ENCODE results near the gene ABCD2. TPM values are rescaled to one million over a fixed set of nuclear protein-coding genes. Genes with fewer than 3 reads are reported as not detected.

The ABCD2 gene
- total RNA-seq, 1 experiment from 2014 or later: not detected

DNA sequence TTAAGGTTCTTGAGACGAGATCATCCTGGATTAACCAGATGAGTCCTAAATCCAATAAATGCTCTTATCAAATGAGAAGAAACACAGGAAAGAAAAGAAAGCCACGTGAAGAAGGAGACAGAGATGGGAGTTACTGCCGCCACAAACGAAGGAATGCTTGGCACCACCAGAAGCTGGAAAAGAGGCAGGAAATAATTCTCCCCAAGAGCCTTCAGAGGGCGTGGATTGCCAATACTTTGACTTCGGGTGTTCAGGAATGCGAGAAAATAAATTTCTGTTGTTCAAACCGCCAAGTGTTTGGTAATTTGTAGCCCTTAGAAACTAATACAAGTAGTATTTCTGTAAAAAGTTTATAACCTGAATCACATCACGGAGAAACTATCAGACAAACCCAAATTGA lies 31.3 kb downstream of the ABCD2 start:
- no peak overlapping the region for H3K4me3 Mint-ChIP-seq
- H2BK120ac ChIP-seq (ENCODE audit: low read depth, low read length, poor library complexity, severe bottlenecking): no peak overlapping the region
- H3K23me2 ChIP-seq (ENCODE audit: insufficient read length, low read depth, low read length, poor library complexity, severe bottlenecking): no peaks in the 10 kb centered on the region
- no peak overlapping the region for H3K23ac ChIP-seq (ENCODE audit: insufficient read length, low read depth, low read length)
- H3K27me3 ChIP-seq (ENCODE audit: insufficient read depth, low read length): no peaks in the 10 kb centered on the region
- no peaks in the 10 kb centered on the region for H4K20me1 ChIP-seq (ENCODE audit: control insufficient read depth, insufficient read depth, insufficient read length)
- no peak overlapping the region for H3T11ph ChIP-seq (ENCODE audit: low read length)
- H3K4me1 Mint-ChIP-seq: no peaks in the 10 kb centered on the region
- no peak overlapping the region for H4K8ac ChIP-seq (replicated peaks; ENCODE audit: insufficient read length, low read depth, low read length)
- no peak overlapping the region for H4K91ac ChIP-seq (ENCODE audit: insufficient read length, low read depth, low read length)
- no peak for DNase-seq
- no peak overlapping the region for H3K4me2 ChIP-seq (ENCODE audit: insufficient read depth, insufficient read length, low read length)
- no peak overlapping the region for H4K5ac ChIP-seq (ENCODE audit: insufficient read length, low read depth, low read length)
- no peaks in the 10 kb centered on the region for H3K79me2 ChIP-seq (ENCODE audit: insufficient read depth, low read length)
- H3K18ac ChIP-seq (ENCODE audit: insufficient read length, low read depth, low read length): no peak overlapping the region
- no peaks in the 10 kb centered on the region for H3K9me3 ChIP-seq (ENCODE audit: control insufficient read depth, low read depth, low read length)
- H2AFZ ChIP-seq (ENCODE audit: low read length): no peak overlapping the region
- H2BK20ac ChIP-seq (ENCODE audit: low read depth, low read length, poor library complexity, severe bottlenecking): no peak overlapping the region
- no peak overlapping the region for H3K27ac ChIP-seq (ENCODE audit: insufficient read length, low read depth, low read length)
- H3K27me3 Mint-ChIP-seq (ENCODE audit: low read depth): no peaks in the 10 kb centered on the region
- no peak overlapping the region for H2AK5ac ChIP-seq (ENCODE audit: insufficient read length, low read length)
- no peaks in the 10 kb centered on the region for H3K4me1 ChIP-seq (ENCODE audit: insufficient read depth, low read length)
- H3K27ac Mint-ChIP-seq: no peak overlapping the region
- peaks cover 2 to 3% of the 10 kb centered on the region in 2 experiments; a peak in 1 of 5 replicates for H3K9me3 Mint-ChIP-seq
- WGBS (ENCODE audit: extremely low coverage, insufficient read length, low lambda C conversion rate): no CpG with 5 or more reads among the region's 9 CpGs
- no peaks in the 10 kb centered on the region for H3K79me1 ChIP-seq (ENCODE audit: insufficient read depth, low read depth, low read length, poor library complexity, severe bottlenecking)
- no peaks in the 10 kb centered on the region for H3K36me3 Mint-ChIP-seq (ENCODE audit: insufficient read depth in 1 of 3, low read depth in 3 of 3)
- H3K56ac ChIP-seq (ENCODE audit: insufficient read length, low read depth, low read length): no peak overlapping the region
- H2BK5ac ChIP-seq (ENCODE audit: insufficient read length, low read length): no peak overlapping the region
- H3K9ac ChIP-seq (ENCODE audit: extremely low read depth, insufficient read length, low read length): no peak overlapping the region
- no peak overlapping the region for H2BK15ac ChIP-seq (ENCODE audit: low read depth, low read length)
- no peak overlapping the region for H3K4ac ChIP-seq (ENCODE audit: low read depth, low read length)
- no peak for TF ChIP-seq CTCF (conservative IDR thresholded peaks at IDR 0.05)
- no peak overlapping the region for H2BK12ac ChIP-seq (ENCODE audit: insufficient read length, low read depth, low read length)
- H3K14ac ChIP-seq (ENCODE audit: insufficient read depth, low read length): no peak overlapping the region

Measured in H9 (cell line).